Body of pancreas (tissue), 4 donors: ENCODE measurements around the gene GIMAP6.

ENCODE experiments used
- CTCF ChIP-seq, 7 experiments: fragments of 450-650 bp in 4 of 7; fragments of 200-600 bp in 3 of 7; sonication (generic) in 3 of 7; IDR thresholded peaks; one replicate each; pipeline ENCODE4 v1.5.1; 2016 to 2019; ENCODE audit warnings: antibody characterized with exemption in 7 of 7
- POLR2A ChIP-seq, 3 donors: fragments of 450-650 bp; IDR thresholded peaks; one replicate each; pipeline ENCODE4 v1.6.1; 2016; ENCODE audit warnings: antibody characterized with exemption in 3 of 3, mild to moderate bottlenecking in 2 of 3

- TF ChIP-seq CTCF (IDR thresholded peaks at IDR 0.05) (no peak), POLR2A (IDR thresholded peaks at IDR 0.05) (no peak)
Observed at GRCh38 chr7:150665896-150666295, 33.7 kb upstream of the GIMAP6 start.
